ENCODE measurements around the gene DNMT3B. TPM values are rescaled to one million over a fixed set of nuclear protein-coding genes. Genes with fewer than 3 reads are reported as not detected.

Gene DNMT3B
- total and polyA plus RNA-seq, 9 of the 15 experiments (the other 6 are each of a cell fraction or from before 2014, with no cell fraction given) = 9.3 to 74.8 (median 49.1) TPM

GRCh38 chr20:32752458-32753250 lies 9.5 kb upstream of the DNMT3B start (continued):
- TF ChIP-seq MLLT1 (IDR thresholded peaks at IDR 0.05) (0 out of 4 replicates have a peak, but pooled peaks of 1 of the 2 experiments have one; percentile 34), ZNF511 (CRISPR knock-in tag; IDR thresholded peaks at IDR 0.05) (no peak), ZNF239 (CRISPR knock-in tag; IDR thresholded peaks at IDR 0.05) (peak; percentile 35; the same call in 1 of the 2 replicates), MECOM (CRISPR knock-in tag; IDR thresholded peaks at IDR 0.05) (0 out of 2 replicates have a peak, but pooled peaks have one; percentile 2), MGA (IDR thresholded peaks at IDR 0.05) (peak; percentile 69), BRD9 (IDR thresholded peaks at IDR 0.05; ENCODE audit: low read depth, partially characterized antibody) (peak; percentile 96), HES1 (IDR thresholded peaks at IDR 0.05; ENCODE audit: low read depth) (peak; percentile 84), SMARCE1 (IDR thresholded peaks at IDR 0.05) (peak; percentile 97), IRF2 (CRISPR knock-in tag; IDR thresholded peaks at IDR 0.05) (no peak), HDAC3 (IDR thresholded peaks at IDR 0.05; ENCODE audit: borderline replicate concordance, partially characterized antibody) (peak; percentile 97), POLR2AphosphoS5 (IDR thresholded peaks at IDR 0.05; ENCODE audit: control insufficient read depth, insufficient read depth, low read depth, low read length) (peak; percentile 99), ZNF830 (CRISPR knock-in tag; IDR thresholded peaks at IDR 0.05) (no peak), ZKSCAN3 (CRISPR knock-in tag; IDR thresholded peaks at IDR 0.05) (no peak), FUS (optimal IDR thresholded peaks at IDR 0.05; ENCODE audit: low read depth, low read length) (no peak)

Measured in K562 (cell line).